Stimulated activated CD8-positive, alpha-beta memory T cell treated with anti-CD3 and anti-CD28 coated beads, Interleukin-2, amount 100 ng/mL, for 48 hours (primary cell): ENCODE measurements around the gene KLHL28.

Source experiments
- DNase-seq, 2 donors: peaks; one replicate each; pipeline ENCODE4 v3.0.0-alpha.2; 2020; ENCODE audit warnings: low read depth in 2 of 2

Gene KLHL28

GRCh38 chr14:44960646-44961045 lies 1.1 kb downstream of the KLHL28 start:
- no peak for DNase-seq

GRCh38 chr14:44960146-44960545 lies 1.6 kb downstream of the KLHL28 start:
- DNase-seq = no peak

GRCh38 chr14:44959538-44959937 lies 2.2 kb downstream of the KLHL28 start:
- no peak for DNase-seq

- DNase-seq = no peak
Measured at GRCh38 chr14:44956866-44957265, 4.9 kb downstream of the KLHL28 start.

GRCh38 chr14:44955528-44955927 lies 6.2 kb downstream of the KLHL28 start:
- DNase-seq = no peak

GRCh38 chr14:44954750-44955149 lies 7.0 kb downstream of the KLHL28 start:
- DNase-seq = no peak

- DNase-seq = no peak
Measured at GRCh38 chr14:44952391-44953110, 9.2 kb downstream of the KLHL28 start.

- DNase-seq = no peak
Measured at GRCh38 chr14:44951051-44951450, 10.7 kb downstream of the KLHL28 start.

GRCh38 chr14:44945264-44945663 lies 16.5 kb downstream of the KLHL28 start:
- no peak for DNase-seq

- DNase-seq = no peak
Measured at GRCh38 chr14:44944107-44944506, 17.6 kb downstream of the KLHL28 start.

GRCh38 chr14:44942436-44942835 lies 19.3 kb downstream of the KLHL28 start:
- no peak for DNase-seq

GRCh38 chr14:44941591-44941990 lies 20.2 kb downstream of the KLHL28 start:
- DNase-seq = no peak

GRCh38 chr14:44940944-44941343 lies 20.8 kb downstream of the KLHL28 start:
- no peak for DNase-seq

GRCh38 chr14:44940211-44940610 lies 21.5 kb downstream of the KLHL28 start:
- no peak for DNase-seq

- DNase-seq = no peak
Measured at GRCh38 chr14:44937547-44937946, 24.2 kb downstream of the KLHL28 start.

GRCh38 chr14:44935155-44935554 lies 26.6 kb downstream of the KLHL28 start:
- DNase-seq = no peak

GRCh38 chr14:44928793-44929192 lies 33.0 kb downstream of the KLHL28 start:
- no peak for DNase-seq

GRCh38 chr14:44914849-44915248 lies 46.9 kb downstream of the KLHL28 start:
- DNase-seq = no peak

GRCh38 chr14:44912041-44912869 lies 49.5 kb downstream of the KLHL28 start:
- DNase-seq = no peak

GRCh38 chr14:44910821-44911220 lies 50.9 kb downstream of the KLHL28 start:
- no peak for DNase-seq

GRCh38 chr14:44901696-44902095 lies 60.1 kb downstream of the KLHL28 start:
- DNase-seq = no peak

- no peak for DNase-seq
Measured at GRCh38 chr14:44898551-44898950, 63.2 kb downstream of the KLHL28 start.

- no peak for DNase-seq
Measured at GRCh38 chr14:44897845-44898151, 63.9 kb downstream of the KLHL28 start.
